ENCODE measurements around the gene OVOL2. TPM values are rescaled to one million over a fixed set of nuclear protein-coding genes. Genes with fewer than 3 reads are reported as not detected.
"Not testable (repeated sequence)": the region's sequence is repeated elsewhere in the genome, so short reads cannot be mapped to it uniquely, and the experiment has no call there.

The OVOL2 gene
- total RNA-seq (2014; rRNA removed; shearing (Covaris generic)) (not detected in 2 replicates), polyA plus RNA-seq (2016; fragmentation: Nextera tagmentation; extraction: Ambion mirVana) (not detected in 2 replicates)

GRCh38 chr20:18057101-18057993 lies at the start of gene OVOL2:
Gene OVOL2, minus strand, starts transcription at chr20:18057916. Its CDS starts 282 bp downstream, at chr20:18057634.
- no peaks in the 10 kb centered on the region for H4K20me1 ChIP-seq (ENCODE audit: insufficient read depth)
- H3K27ac ChIP-seq: no peak within 1 kb of the TSS
- H3K27me3 ChIP-seq (replicated peaks; ENCODE audit: insufficient read depth): peaks cover 85% of the 10 kb centered on the region
- H3K9me2 ChIP-seq (ENCODE audit: insufficient read depth): no peaks in the 10 kb centered on the region
- H3K79me2 ChIP-seq (ENCODE audit: insufficient read depth): no peaks in the 10 kb centered on the region
- H3K9ac ChIP-seq: no peak within 1 kb of the TSS
- H3K36me3 ChIP-seq (ENCODE audit: low read depth): no peaks in the 10 kb centered on the region
- TF ChIP-seq EZH2 (IDR thresholded peaks at IDR 0.05; ENCODE audit: insufficient read depth, poor library complexity, severe bottlenecking) (peak; percentile 99), EZH2phosphoT487 (IDR thresholded peaks at IDR 0.05; ENCODE audit: insufficient read depth, low read depth) (peak; percentile 56; the same call in 1 of the 2 replicates)
- DNase-seq: peak; percentile 12
- H3K9me3 ChIP-seq (ENCODE audit: low read depth): no peaks in the 10 kb centered on the region
- WGBS, 2 experiments (ENCODE audit: low coverage in 1 of 2, low lambda C conversion rate in 2 of 2, missing lambda C conversion rate in 2 of 2): 5% methylated on average over 38 to 53 of the region's 73 CpGs
- no peaks in the 10 kb centered on the region for H3F3A ChIP-seq (ENCODE audit: insufficient read depth)
- H3K4me2 ChIP-seq (ENCODE audit: unreplicated experiment): no peak within 1 kb of the TSS
- no peak within 1 kb of the TSS for H3K4me3 ChIP-seq
- in situ Hi-C loops (cut with MboI): no loop called here
- H2AFZ ChIP-seq: no peak within 1 kb of the TSS
- H3K4me1 ChIP-seq (ENCODE audit: insufficient read depth): no peaks in the 10 kb centered on the region

- no peak overlapping the region for H3K4me3 ChIP-seq
- TF ChIP-seq EZH2phosphoT487 (IDR thresholded peaks at IDR 0.05; ENCODE audit: insufficient read depth, low read depth) (no peak), EZH2 (IDR thresholded peaks at IDR 0.05; ENCODE audit: insufficient read depth, poor library complexity, severe bottlenecking) (no peak)
- H3K9me3 ChIP-seq (ENCODE audit: low read depth): no peaks in the 10 kb centered on the region
- DNase-seq: no peak
- H3F3A ChIP-seq (ENCODE audit: insufficient read depth): no peaks in the 10 kb centered on the region
- in situ Hi-C loops (cut with MboI): no loop called here
- no peaks in the 10 kb centered on the region for H3K79me2 ChIP-seq (ENCODE audit: insufficient read depth)
- no peak overlapping the region for H3K4me2 ChIP-seq (ENCODE audit: unreplicated experiment)
- no peak overlapping the region for H2AFZ ChIP-seq
- H3K9ac ChIP-seq: no peak overlapping the region
- no peaks in the 10 kb centered on the region for H3K4me1 ChIP-seq (ENCODE audit: insufficient read depth)
- 84 to 92% methylated on average over 1 of the region's 1 CpG for whole genome bisulfite sequencing, 2 experiments (ENCODE audit: low coverage in 1 of 2, low lambda C conversion rate in 2 of 2, missing lambda C conversion rate in 2 of 2)
- H3K9me2 ChIP-seq (ENCODE audit: insufficient read depth): no peaks in the 10 kb centered on the region
- H3K36me3 ChIP-seq (ENCODE audit: low read depth): no peaks in the 10 kb centered on the region
- peaks cover 6% of the 10 kb centered on the region for H3K27me3 ChIP-seq (replicated peaks; ENCODE audit: insufficient read depth)
- no peaks in the 10 kb centered on the region for H4K20me1 ChIP-seq (ENCODE audit: insufficient read depth)
- H3K27ac ChIP-seq: no peak overlapping the region
Observed at GRCh38 chr20:18103497-18103896, 45.8 kb upstream of the OVOL2 start.

- Histone ChIP-seq H3K27ac (no peak overlapping the region), H3K27me3 (replicated peaks; ENCODE audit: insufficient read depth) (peaks cover 15% of the 10 kb centered on the region), H3K4me1 (ENCODE audit: insufficient read depth) (no peaks in the 10 kb centered on the region), H3K4me3 (no peak overlapping the region), H3K9me2 (ENCODE audit: insufficient read depth) (no peaks in the 10 kb centered on the region), H3K79me2 (ENCODE audit: insufficient read depth) (no peaks in the 10 kb centered on the region), H3K36me3 (ENCODE audit: low read depth) (no peaks in the 10 kb centered on the region), H3K9ac (no peak overlapping the region), H4K20me1 (ENCODE audit: insufficient read depth) (no peaks in the 10 kb centered on the region), H3K4me2 (ENCODE audit: unreplicated experiment) (no peak overlapping the region), H3K9me3 (ENCODE audit: low read depth) (no peaks in the 10 kb centered on the region), H3F3A (ENCODE audit: insufficient read depth) (no peaks in the 10 kb centered on the region), H2AFZ (no peak overlapping the region)
- WGBS, 2 experiments (ENCODE audit: low coverage in 1 of 2, low lambda C conversion rate in 2 of 2, missing lambda C conversion rate in 2 of 2): 23 to 29% methylated on average over 6 to 7 of the region's 7 CpGs
- no peak for DNase-seq
- no peak for TF ChIP-seq EZH2phosphoT487 (IDR thresholded peaks at IDR 0.05; ENCODE audit: insufficient read depth, low read depth)
- TF ChIP-seq EZH2 (IDR thresholded peaks at IDR 0.05; ENCODE audit: insufficient read depth, poor library complexity, severe bottlenecking): no peak
- in situ Hi-C loops (cut with MboI): no loop called here
Observed at GRCh38 chr20:18101125-18101810, 43.6 kb upstream of the OVOL2 start.

GRCh38 chr20:18100569-18100968 lies 42.9 kb upstream of the OVOL2 start:
- H3K27ac ChIP-seq; DNase-seq; H3K4me3 ChIP-seq; H3K4me1 ChIP-seq (ENCODE audit: insufficient read depth); H3K4me2 ChIP-seq (ENCODE audit: unreplicated experiment); H3K9ac ChIP-seq; H4K20me1 ChIP-seq (ENCODE audit: insufficient read depth); H3K9me3 ChIP-seq (ENCODE audit: low read depth); in situ Hi-C loops (cut with MboI); H2AFZ ChIP-seq; H3K9me2 ChIP-seq (ENCODE audit: insufficient read depth); H3K36me3 ChIP-seq (ENCODE audit: low read depth); H3K79me2 ChIP-seq (ENCODE audit: insufficient read depth); H3F3A ChIP-seq (ENCODE audit: insufficient read depth): not testable (repeated sequence)
- peaks cover 15% of the 10 kb centered on the region for H3K27me3 ChIP-seq (replicated peaks; ENCODE audit: insufficient read depth)
- 59 to 68% methylated on average over 11 of the region's 11 CpGs for WGBS, 2 experiments (ENCODE audit: low coverage in 1 of 2, low lambda C conversion rate in 2 of 2, missing lambda C conversion rate in 2 of 2)

All from GM23248 (cell line).